ENCODE data around the gene ATXN1.

DNA sequence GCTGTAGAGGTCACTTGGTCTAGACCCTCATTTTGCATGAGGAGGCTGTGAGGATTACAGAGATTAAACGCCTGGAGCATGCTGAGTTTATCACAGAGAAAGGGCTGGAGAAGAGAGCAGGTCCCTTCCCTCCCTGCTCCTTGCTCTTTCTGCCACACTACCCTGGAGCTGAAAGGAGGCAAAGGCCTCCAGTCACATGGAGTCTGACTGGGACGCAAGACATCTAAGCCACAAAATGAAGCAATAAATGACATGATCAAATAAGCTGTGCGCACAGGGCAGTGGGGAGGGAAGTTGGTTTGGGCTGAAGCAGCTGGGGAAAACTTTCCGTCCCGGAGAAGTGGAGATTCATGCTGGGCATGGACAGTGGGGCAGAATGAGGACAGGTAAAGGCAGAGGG is 33.3 kb downstream of the ATXN1 start:
- no peak for TF ChIP-seq POLR2A (IDR thresholded peaks at IDR 0.05; ENCODE audit: control extremely low read depth in 1 of 2, low read depth in 2 of 2, low read length in 2 of 2)
- TF ChIP-seq, protein P1, sequence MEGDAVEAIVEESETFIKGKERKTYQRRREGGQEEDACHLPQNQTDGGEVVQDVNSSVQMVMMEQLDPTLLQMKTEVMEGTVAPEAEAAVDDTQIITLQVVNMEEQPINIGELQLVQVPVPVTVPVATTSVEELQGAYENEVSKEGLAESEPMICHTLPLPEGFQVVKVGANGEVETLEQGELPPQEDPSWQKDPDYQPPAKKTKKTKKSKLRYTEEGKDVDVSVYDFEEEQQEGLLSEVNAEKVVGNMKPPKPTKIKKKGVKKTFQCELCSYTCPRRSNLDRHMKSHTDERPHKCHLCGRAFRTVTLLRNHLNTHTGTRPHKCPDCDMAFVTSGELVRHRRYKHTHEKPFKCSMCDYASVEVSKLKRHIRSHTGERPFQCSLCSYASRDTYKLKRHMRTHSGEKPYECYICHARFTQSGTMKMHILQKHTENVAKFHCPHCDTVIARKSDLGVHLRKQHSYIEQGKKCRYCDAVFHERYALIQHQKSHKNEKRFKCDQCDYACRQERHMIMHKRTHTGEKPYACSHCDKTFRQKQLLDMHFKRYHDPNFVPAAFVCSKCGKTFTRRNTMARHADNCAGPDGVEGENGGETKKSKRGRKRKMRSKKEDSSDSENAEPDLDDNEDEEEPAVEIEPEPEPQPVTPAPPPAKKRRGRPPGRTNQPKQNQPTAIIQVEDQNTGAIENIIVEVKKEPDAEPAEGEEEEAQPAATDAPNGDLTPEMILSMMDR (IDR thresholded peaks at IDR 0.05; ENCODE audit: control extremely low read depth in 1 of 3, insufficient read depth in 1 of 3, low read depth in 1 of 3, low read length in 3 of 3) = no peak
- TF ChIP-seq, protein P2, sequence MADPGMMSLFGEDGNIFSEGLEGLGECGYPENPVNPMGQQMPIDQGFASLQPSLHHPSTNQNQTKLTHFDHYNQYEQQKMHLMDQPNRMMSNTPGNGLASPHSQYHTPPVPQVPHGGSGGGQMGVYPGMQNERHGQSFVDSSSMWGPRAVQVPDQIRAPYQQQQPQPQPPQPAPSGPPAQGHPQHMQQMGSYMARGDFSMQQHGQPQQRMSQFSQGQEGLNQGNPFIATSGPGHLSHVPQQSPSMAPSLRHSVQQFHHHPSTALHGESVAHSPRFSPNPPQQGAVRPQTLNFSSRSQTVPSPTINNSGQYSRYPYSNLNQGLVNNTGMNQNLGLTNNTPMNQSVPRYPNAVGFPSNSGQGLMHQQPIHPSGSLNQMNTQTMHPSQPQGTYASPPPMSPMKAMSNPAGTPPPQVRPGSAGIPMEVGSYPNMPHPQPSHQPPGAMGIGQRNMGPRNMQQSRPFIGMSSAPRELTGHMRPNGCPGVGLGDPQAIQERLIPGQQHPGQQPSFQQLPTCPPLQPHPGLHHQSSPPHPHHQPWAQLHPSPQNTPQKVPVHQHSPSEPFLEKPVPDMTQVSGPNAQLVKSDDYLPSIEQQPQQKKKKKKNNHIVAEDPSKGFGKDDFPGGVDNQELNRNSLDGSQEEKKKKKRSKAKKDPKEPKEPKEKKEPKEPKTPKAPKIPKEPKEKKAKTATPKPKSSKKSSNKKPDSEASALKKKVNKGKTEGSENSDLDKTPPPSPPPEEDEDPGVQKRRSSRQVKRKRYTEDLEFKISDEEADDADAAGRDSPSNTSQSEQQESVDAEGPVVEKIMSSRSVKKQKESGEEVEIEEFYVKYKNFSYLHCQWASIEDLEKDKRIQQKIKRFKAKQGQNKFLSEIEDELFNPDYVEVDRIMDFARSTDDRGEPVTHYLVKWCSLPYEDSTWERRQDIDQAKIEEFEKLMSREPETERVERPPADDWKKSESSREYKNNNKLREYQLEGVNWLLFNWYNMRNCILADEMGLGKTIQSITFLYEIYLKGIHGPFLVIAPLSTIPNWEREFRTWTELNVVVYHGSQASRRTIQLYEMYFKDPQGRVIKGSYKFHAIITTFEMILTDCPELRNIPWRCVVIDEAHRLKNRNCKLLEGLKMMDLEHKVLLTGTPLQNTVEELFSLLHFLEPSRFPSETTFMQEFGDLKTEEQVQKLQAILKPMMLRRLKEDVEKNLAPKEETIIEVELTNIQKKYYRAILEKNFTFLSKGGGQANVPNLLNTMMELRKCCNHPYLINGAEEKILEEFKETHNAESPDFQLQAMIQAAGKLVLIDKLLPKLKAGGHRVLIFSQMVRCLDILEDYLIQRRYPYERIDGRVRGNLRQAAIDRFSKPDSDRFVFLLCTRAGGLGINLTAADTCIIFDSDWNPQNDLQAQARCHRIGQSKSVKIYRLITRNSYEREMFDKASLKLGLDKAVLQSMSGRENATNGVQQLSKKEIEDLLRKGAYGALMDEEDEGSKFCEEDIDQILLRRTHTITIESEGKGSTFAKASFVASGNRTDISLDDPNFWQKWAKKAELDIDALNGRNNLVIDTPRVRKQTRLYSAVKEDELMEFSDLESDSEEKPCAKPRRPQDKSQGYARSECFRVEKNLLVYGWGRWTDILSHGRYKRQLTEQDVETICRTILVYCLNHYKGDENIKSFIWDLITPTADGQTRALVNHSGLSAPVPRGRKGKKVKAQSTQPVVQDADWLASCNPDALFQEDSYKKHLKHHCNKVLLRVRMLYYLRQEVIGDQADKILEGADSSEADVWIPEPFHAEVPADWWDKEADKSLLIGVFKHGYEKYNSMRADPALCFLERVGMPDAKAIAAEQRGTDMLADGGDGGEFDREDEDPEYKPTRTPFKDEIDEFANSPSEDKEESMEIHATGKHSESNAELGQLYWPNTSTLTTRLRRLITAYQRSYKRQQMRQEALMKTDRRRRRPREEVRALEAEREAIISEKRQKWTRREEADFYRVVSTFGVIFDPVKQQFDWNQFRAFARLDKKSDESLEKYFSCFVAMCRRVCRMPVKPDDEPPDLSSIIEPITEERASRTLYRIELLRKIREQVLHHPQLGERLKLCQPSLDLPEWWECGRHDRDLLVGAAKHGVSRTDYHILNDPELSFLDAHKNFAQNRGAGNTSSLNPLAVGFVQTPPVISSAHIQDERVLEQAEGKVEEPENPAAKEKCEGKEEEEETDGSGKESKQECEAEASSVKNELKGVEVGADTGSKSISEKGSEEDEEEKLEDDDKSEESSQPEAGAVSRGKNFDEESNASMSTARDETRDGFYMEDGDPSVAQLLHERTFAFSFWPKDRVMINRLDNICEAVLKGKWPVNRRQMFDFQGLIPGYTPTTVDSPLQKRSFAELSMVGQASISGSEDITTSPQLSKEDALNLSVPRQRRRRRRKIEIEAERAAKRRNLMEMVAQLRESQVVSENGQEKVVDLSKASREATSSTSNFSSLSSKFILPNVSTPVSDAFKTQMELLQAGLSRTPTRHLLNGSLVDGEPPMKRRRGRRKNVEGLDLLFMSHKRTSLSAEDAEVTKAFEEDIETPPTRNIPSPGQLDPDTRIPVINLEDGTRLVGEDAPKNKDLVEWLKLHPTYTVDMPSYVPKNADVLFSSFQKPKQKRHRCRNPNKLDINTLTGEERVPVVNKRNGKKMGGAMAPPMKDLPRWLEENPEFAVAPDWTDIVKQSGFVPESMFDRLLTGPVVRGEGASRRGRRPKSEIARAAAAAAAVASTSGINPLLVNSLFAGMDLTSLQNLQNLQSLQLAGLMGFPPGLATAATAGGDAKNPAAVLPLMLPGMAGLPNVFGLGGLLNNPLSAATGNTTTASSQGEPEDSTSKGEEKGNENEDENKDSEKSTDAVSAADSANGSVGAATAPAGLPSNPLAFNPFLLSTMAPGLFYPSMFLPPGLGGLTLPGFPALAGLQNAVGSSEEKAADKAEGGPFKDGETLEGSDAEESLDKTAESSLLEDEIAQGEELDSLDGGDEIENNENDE (IDR thresholded peaks at IDR 0.05; ENCODE audit: insufficient replicate concordance, low read length) = no peak
- no peak for TF ChIP-seq RAD21 (IDR thresholded peaks at IDR 0.05 in 1 of 2, conservative IDR thresholded peaks at IDR 0.05 in 1 of 2; ENCODE audit: low read depth in 2 of 2, low read length in 2 of 2)
- TF ChIP-seq JUND (IDR thresholded peaks at IDR 0.05; ENCODE audit: low read length) = no peak
- TF ChIP-seq RFX5 (IDR thresholded peaks at IDR 0.05; ENCODE audit: borderline replicate concordance, low read depth, low read length) = no peak
- TF ChIP-seq GABPA (IDR thresholded peaks at IDR 0.05; ENCODE audit: borderline replicate concordance, insufficient read depth, low read length) = no peak
- TF ChIP-seq SIN3A (conservative IDR thresholded peaks at IDR 0.05 in 1 of 2, IDR thresholded peaks at IDR 0.05 in 1 of 2; ENCODE audit: low read depth in 1 of 2, low read length in 2 of 2) = no peak
- no peak for TF ChIP-seq POLR2AphosphoS5 (IDR thresholded peaks at IDR 0.05; ENCODE audit: low read depth, low read length)
- no peak for TF ChIP-seq EZH2 (IDR thresholded peaks at IDR 0.05; ENCODE audit: low read depth, low read length, severe bottlenecking)
- TF ChIP-seq SP1 (IDR thresholded peaks at IDR 0.05; ENCODE audit: low read depth, low read length) = no peak
- TF ChIP-seq YY1 (IDR thresholded peaks at IDR 0.05; ENCODE audit: low read depth, low read length) = no peak
- TF ChIP-seq ZNF274 (IDR thresholded peaks at IDR 0.05; ENCODE audit: borderline replicate concordance, extremely low read depth, low read length) = no peak
